ENCODE measurements around the gene RBFA. TPM values are rescaled to one million over a fixed set of nuclear protein-coding genes. Genes with fewer than 3 reads are reported as not detected.
A peak's percentile ranks its signal among the peaks of the same experiment; 100 is the strongest.
"Not testable (repeated sequence)": the region's sequence is repeated elsewhere in the genome, so short reads cannot be mapped to it uniquely, and the experiment has no call there.

The RBFA gene
- total RNA-seq, 2 experiments from 2014 or later, result 29.5 to 31.8 TPM

DNA sequence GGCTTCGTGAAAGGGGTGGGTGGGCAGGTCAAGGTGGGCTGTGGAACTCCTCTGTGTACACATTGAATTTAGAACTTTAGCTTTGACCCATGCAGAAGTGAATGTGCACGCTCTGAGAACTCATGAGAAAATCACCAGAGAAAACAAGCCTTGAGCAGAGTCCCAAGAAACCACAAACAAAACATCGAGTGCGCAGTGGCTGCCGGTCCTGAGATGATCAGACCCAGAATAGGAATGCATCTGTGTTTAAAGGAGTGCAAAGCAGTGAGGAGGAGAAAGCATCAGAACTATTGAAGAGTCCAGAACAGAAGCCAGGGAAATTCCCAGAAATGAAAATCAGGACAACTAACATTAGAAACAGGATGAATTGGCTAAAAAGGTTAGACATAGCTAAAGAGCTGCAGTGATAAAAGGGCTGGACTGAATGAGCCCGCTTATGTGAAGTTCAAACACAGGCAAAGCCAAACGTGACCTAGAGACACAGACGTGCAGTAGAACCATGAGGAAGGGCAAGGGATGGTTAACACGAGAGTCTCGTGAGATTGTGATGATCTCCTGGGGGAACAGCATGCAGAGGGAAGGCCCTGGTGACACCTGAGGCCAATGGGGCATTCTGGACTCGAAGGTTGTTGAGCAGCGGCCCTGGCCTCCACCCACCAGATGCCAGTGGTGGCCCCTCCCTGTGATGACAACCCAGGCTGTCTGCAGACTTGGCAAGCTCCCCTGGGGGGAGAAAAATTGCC, 29.5 kb upstream of the RBFA start:
- Mint-ChIP-seq H3K4me1 (ENCODE audit: low read depth) (peaks cover 2% of the 10 kb centered on the region), H3K27me3 (no peaks in the 10 kb centered on the region), H3K36me3 (peaks cover 11% of the 10 kb centered on the region), H3K9me3 (peaks cover 25% of the 10 kb centered on the region), H3K4me3 (no peak overlapping the region), H3K27ac (no peak overlapping the region)
- no peak for DNase-seq
- CTCF ChIA-PET, result no interaction called here
- POLR2A ChIA-PET, result no interaction called here
- intact Hi-C loops (cut with micrococcal nuclease), result no loop called here

- POLR2A ChIA-PET, result no interaction called here
- Mint-ChIP-seq H3K36me3 (peaks cover 5% of the 10 kb centered on the region), H3K4me1 (ENCODE audit: low read depth) (no peaks in the 10 kb centered on the region), H3K27me3 (no peaks in the 10 kb centered on the region), H3K27ac (no peak overlapping the region), H3K4me3 (no peak overlapping the region), H3K9me3 (peaks cover 15% of the 10 kb centered on the region)
- intact Hi-C loops (cut with micrococcal nuclease), result no loop called here
- no peak for DNase-seq
- CTCF ChIA-PET, result no interaction called here
Measured at GRCh38 chr18:80006724-80007123, 27.5 kb upstream of the RBFA start.

DNA sequence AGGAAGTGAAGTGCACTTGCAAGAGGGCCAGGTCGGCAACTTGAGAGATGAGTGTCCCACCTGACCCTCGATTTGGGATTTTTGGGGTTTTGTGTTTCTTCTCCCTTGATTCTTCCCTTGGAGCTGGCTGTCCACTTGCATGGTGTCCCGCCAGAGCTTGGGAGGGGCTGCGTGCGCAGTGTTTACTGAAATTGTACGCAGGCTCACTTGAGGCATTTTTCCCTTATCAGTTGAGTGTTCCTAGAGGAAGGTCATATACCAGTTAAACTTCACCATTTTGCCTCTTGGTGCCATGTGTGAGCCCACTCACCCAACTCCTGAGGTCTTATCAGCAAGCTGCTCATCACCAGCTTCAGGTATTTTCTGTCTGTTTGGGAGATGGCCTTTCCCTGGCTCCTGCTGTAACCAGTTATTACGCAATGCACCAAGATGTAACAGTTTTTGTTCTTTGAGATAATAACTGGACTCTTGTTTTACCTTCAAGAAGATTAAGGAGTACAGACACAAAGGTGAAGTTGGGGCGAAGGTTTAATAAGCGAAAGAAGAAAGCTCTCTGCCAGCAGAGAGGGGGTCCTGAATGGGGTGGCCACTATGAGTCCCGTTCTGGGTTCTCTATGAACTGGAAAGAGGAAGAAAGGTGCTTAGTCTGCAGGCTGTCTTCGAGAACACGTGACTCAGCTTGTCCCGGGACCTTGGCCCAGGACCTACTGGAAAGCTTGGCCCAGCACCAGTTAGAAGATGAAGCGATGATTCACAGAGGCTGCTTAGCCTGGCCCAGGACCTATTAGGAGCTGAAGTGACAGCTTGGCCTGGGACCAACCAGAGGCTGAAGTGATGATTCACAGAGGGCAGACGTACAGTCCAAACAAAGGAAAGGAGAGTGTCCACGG, 24.3 kb upstream of the RBFA start:
- no peak for DNase-seq
- POLR2A ChIA-PET, result no interaction called here
- Mint-ChIP-seq H3K27ac (no peak overlapping the region), H3K9me3 (peaks cover 27% of the 10 kb centered on the region), H3K4me3 (no peak overlapping the region), H3K27me3 (no peaks in the 10 kb centered on the region), H3K4me1 (ENCODE audit: low read depth) (no peaks in the 10 kb centered on the region), H3K36me3 (peaks cover 7% of the 10 kb centered on the region)
- CTCF ChIA-PET, result no interaction called here
- intact Hi-C loops (cut with micrococcal nuclease), result no loop called here

- H3K9me3 Mint-ChIP-seq, result peaks cover 27% of the 10 kb centered on the region
- POLR2A ChIA-PET, result no interaction called here
- H3K4me1 Mint-ChIP-seq (ENCODE audit: low read depth), result no peaks in the 10 kb centered on the region
- H3K4me3 Mint-ChIP-seq, result no peak overlapping the region
- CTCF ChIA-PET, result no interaction called here
- no peak for DNase-seq
- H3K36me3 Mint-ChIP-seq, result peaks cover 7% of the 10 kb centered on the region
- H3K27ac Mint-ChIP-seq, result no peak overlapping the region
- no peaks in the 10 kb centered on the region for H3K27me3 Mint-ChIP-seq
- intact Hi-C loops (cut with micrococcal nuclease), result no loop called here
Measured at GRCh38 chr18:80010551-80010906, 23.7 kb upstream of the RBFA start.

- DNase-seq; H3K27ac Mint-ChIP-seq; intact Hi-C loops (cut with micrococcal nuclease); H3K36me3 Mint-ChIP-seq; CTCF ChIA-PET; H3K4me1 Mint-ChIP-seq (ENCODE audit: low read depth); H3K4me3 Mint-ChIP-seq; H3K27me3 Mint-ChIP-seq; POLR2A ChIA-PET: not testable (repeated sequence)
- H3K9me3 Mint-ChIP-seq, result peaks cover 27% of the 10 kb centered on the region
Measured at GRCh38 chr18:80011496-80012137, 22.6 kb upstream of the RBFA start.

DNA sequence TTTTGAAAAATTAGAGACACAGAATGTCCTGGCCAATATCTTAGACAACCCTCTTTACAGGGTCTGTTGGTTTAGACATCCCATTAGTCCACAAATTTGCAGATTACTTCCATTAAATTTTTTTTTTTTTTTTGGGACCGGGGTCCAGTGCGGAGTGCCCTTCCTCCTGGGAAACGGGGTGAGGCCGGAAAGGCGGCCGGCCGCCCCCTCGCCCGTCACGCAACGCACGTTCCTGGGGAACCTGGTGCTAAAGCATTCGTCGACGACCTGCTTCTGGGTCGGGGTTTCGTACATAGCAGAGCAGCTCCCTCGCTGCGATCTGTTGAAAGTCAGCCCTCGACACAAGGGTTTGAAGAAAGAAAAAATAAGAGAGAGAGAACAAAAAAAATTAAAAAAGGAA, 21.5 kb upstream of the RBFA start:
- Mint-ChIP-seq H3K27ac (no peak overlapping the region), H3K36me3 (peaks cover 7% of the 10 kb centered on the region), H3K9me3 (peaks cover 23% of the 10 kb centered on the region), H3K4me1 (ENCODE audit: low read depth) (no peaks in the 10 kb centered on the region), H3K4me3 (no peak overlapping the region), H3K27me3 (no peaks in the 10 kb centered on the region)
- ChIA-PET POLR2A (no interaction called here), CTCF (no interaction called here)
- intact Hi-C loops (cut with micrococcal nuclease), result no loop called here
- DNase-seq, result no peak

- peaks cover 58% of the 10 kb centered on the region for H3K36me3 Mint-ChIP-seq
- H3K9me3 Mint-ChIP-seq, result peaks cover 80% of the 10 kb centered on the region
- CTCF ChIA-PET, result interaction anchor here (0.7 kb wide), 1 partner anchor 230 kb away, joined by 3 read pairs; no protein-coding TSS in a partner anchor
- H3K4me3 Mint-ChIP-seq, result no peak overlapping the region
- no peaks in the 10 kb centered on the region for H3K27me3 Mint-ChIP-seq
- DNase-seq, result no peak
- no peaks in the 10 kb centered on the region for H3K4me1 Mint-ChIP-seq (ENCODE audit: low read depth)
- POLR2A ChIA-PET, result no interaction called here
- intact Hi-C loops (cut with micrococcal nuclease), result no loop called here
- H3K27ac Mint-ChIP-seq, result no peak overlapping the region
Measured at GRCh38 chr18:80022613-80023012, 11.6 kb upstream of the RBFA start.

- H3K4me1 Mint-ChIP-seq (ENCODE audit: low read depth), result no peaks in the 10 kb centered on the region
- ChIA-PET CTCF (interaction anchor here (0.7 kb wide), 1 partner anchor 229 kb away, joined by 3 read pairs; no protein-coding TSS in a partner anchor), POLR2A (no interaction called here)
- no peaks in the 10 kb centered on the region for H3K27me3 Mint-ChIP-seq
- no peak overlapping the region for H3K27ac Mint-ChIP-seq
- peaks cover 57% of the 10 kb centered on the region for H3K36me3 Mint-ChIP-seq
- peak; percentile 25 for DNase-seq
- H3K4me3 Mint-ChIP-seq, result no peak overlapping the region
- peaks cover 79% of the 10 kb centered on the region for H3K9me3 Mint-ChIP-seq
- intact Hi-C loops (cut with micrococcal nuclease), result no loop called here
Measured at GRCh38 chr18:80023173-80023572, 11.1 kb upstream of the RBFA start.

DNA sequence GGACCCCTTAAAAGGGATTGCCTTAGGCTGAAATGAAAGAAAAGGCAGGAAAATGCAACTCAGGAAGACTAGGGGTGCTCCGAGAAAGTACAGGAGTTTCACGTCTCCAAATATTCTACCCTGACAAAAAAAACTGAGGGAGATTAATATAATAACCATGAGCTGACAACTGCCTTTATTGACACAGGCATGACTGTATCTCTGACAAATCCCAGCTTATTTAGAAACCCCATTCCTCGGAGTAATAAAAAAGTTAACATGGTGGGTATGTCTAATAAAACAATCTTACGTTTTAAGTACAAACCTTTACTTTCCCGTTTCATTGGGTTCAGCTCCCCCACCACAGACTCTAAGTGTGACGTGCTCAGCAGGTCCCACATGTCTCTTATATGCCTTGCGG, 7.9 kb upstream of the RBFA start:
- intact Hi-C loops (cut with micrococcal nuclease), result no loop called here
- Mint-ChIP-seq H3K9me3 (peaks cover 65% of the 10 kb centered on the region), H3K36me3 (peaks cover 52% of the 10 kb centered on the region), H3K4me1 (ENCODE audit: low read depth) (no peaks in the 10 kb centered on the region), H3K4me3 (no peak overlapping the region), H3K27me3 (no peaks in the 10 kb centered on the region), H3K27ac (no peak overlapping the region)
- no peak for DNase-seq
- POLR2A ChIA-PET, result no interaction called here
- CTCF ChIA-PET, result interaction anchor here (1.0 kb wide), 1 partner anchor 133 kb away, joined by 3 read pairs; no protein-coding TSS in a partner anchor

- H3K27ac Mint-ChIP-seq; CTCF ChIA-PET; POLR2A ChIA-PET; H3K4me3 Mint-ChIP-seq; H3K27me3 Mint-ChIP-seq; DNase-seq; H3K4me1 Mint-ChIP-seq (ENCODE audit: low read depth); intact Hi-C loops (cut with micrococcal nuclease): not testable (repeated sequence)
- Mint-ChIP-seq H3K36me3 (peaks cover 44% of the 10 kb centered on the region), H3K9me3 (peaks cover 53% of the 10 kb centered on the region)
Measured at GRCh38 chr18:80027719-80028118, 6.5 kb upstream of the RBFA start.

DNA sequence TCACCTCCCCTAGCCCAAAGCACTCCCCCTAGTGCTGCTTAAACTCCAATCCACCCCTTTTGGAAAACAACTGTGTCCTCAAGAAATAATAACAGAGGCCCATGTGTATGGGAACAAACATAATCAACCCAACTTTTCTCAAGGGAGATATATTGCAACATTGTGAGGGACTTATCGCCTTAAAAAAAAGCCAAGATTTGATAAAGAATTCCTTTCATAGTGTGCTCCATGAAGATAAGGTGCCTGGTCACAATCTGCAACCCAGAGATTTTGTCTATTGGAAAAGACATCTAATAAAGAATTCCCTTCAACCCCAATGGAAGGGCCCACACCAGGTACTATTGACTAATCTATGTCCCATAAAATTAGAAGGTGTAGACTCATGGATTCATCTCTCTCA, 4.5 kb upstream of the RBFA start:
- H3K4me3 Mint-ChIP-seq, result no peak overlapping the region
- ChIA-PET CTCF (no interaction called here), POLR2A (no interaction called here)
- H3K4me1 Mint-ChIP-seq (ENCODE audit: low read depth), result peaks cover 7% of the 10 kb centered on the region
- intact Hi-C loops (cut with micrococcal nuclease), result loop anchor here (5.0 kb wide), 1 partner anchor 632 kb away; the partner anchor contains the start of gene NFATC1
- no peaks in the 10 kb centered on the region for H3K27me3 Mint-ChIP-seq
- H3K9me3 Mint-ChIP-seq, result peaks cover 35% of the 10 kb centered on the region
- H3K36me3 Mint-ChIP-seq, result peaks cover 30% of the 10 kb centered on the region
- no peak overlapping the region for H3K27ac Mint-ChIP-seq
- DNase-seq, result no peak
